ENCODE results near the gene TLR7.

GRCh38 chrX:12887141-12887540 lies 20.3 kb downstream of the TLR7 start:
- TF ChIP-seq YY1 (IDR thresholded peaks at IDR 0.05; ENCODE audit: insufficient read depth, insufficient read length), result no peak
- TF ChIP-seq SUZ12 (IDR thresholded peaks at IDR 0.05; ENCODE audit: extremely low read depth, insufficient read depth, insufficient read length), result no peak

Data from NT2/D1 (cell line).